HFFc6 (cell line): ENCODE results near the gene TYMS. TPM values are rescaled to one million over a fixed set of nuclear protein-coding genes. Genes with fewer than 3 reads are reported as not detected.

Source experiments
- DNase-seq: peaks from one replicate; pipeline ENCODE4 v3.0.0-alpha.2; 2018
- H3K27ac Mint-ChIP-seq: 2 replicates; pipeline ENCODE4 v1.8.0; 2020; ENCODE audit warnings: mild to moderate bottlenecking, mixed read lengths
- H3K27me3 Mint-ChIP-seq: 2 replicates; pipeline ENCODE4 v1.8.0; 2021; ENCODE audit warnings: mild to moderate bottlenecking, moderate library complexity, mixed read lengths; ENCODE audit not compliant: insufficient read depth
- H3K36me3 Mint-ChIP-seq: 2 replicates; pipeline ENCODE4 v1.8.0; 2021; ENCODE audit warnings: low read depth, mixed read lengths
- H3K4me1 Mint-ChIP-seq: 2 replicates; pipeline ENCODE4 v1.8.0; 2020; ENCODE audit warnings: low read depth, mixed read lengths
- H3K4me3 Mint-ChIP-seq: 2 replicates; pipeline ENCODE4 v1.8.0; 2020; ENCODE audit warnings: mild to moderate bottlenecking, moderate library complexity, mixed read lengths
- H3K9me3 Mint-ChIP-seq: 2 replicates; pipeline ENCODE4 v1.8.0; 2020; ENCODE audit warnings: mild to moderate bottlenecking, mixed read lengths
- total RNA-seq, 6 experiments: library from RNA; stranded (reverse); fragmentation: NEBNext Ultra II Directional; extraction: Animal tissue kit (Norgen Biotek cat#: 25700); gene quantifications; 2 replicates in 1 of 6; 3 replicates in 5 of 6; pipeline ENCODE4 v1.2.3, GENCODE V29; 2021
- TF ChIP-seq, protein P1 (sequence below): fragments of 200-600 bp; sonication (generic); IDR thresholded peaks from 2 replicates; pipeline ENCODE4 v1.5.0; 2021; ENCODE audit warnings: antibody characterized with exemption, mild to moderate bottlenecking

The TYMS gene
- total RNA-seq, 6 experiments from 2014 or later: 88.6 to 179 (median 153) TPM

DNA sequence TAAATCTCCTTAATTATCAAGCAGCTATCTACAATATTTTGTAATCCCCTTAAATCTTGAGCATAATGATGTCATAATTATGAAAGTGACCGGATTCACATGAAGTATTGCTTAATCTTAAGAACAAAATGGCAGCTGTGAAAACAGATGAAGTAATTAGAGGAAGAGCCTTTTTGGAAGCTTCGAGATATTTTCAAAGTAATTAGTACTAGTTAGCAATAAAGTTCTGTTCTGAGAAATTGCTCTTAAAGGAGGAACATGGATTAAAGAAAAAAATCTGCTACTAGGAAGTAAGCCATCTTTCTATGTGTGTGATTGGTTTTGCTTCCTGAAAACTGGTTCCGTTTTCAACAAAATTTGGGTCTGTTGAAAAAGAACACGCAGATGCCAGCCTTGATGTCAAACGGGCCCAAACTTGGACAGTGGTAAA, 42.3 kb upstream of the TYMS start:
- H3K9me3 Mint-ChIP-seq: no peaks in the 10 kb centered on the region
- no peaks in the 10 kb centered on the region for H3K36me3 Mint-ChIP-seq
- H3K27ac Mint-ChIP-seq: no peak overlapping the region
- TF ChIP-seq, protein P1, sequence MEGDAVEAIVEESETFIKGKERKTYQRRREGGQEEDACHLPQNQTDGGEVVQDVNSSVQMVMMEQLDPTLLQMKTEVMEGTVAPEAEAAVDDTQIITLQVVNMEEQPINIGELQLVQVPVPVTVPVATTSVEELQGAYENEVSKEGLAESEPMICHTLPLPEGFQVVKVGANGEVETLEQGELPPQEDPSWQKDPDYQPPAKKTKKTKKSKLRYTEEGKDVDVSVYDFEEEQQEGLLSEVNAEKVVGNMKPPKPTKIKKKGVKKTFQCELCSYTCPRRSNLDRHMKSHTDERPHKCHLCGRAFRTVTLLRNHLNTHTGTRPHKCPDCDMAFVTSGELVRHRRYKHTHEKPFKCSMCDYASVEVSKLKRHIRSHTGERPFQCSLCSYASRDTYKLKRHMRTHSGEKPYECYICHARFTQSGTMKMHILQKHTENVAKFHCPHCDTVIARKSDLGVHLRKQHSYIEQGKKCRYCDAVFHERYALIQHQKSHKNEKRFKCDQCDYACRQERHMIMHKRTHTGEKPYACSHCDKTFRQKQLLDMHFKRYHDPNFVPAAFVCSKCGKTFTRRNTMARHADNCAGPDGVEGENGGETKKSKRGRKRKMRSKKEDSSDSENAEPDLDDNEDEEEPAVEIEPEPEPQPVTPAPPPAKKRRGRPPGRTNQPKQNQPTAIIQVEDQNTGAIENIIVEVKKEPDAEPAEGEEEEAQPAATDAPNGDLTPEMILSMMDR: no peak
- peaks cover 5% of the 10 kb centered on the region; the same call in 1 of the 2 replicates for H3K4me1 Mint-ChIP-seq
- no peak overlapping the region for H3K4me3 Mint-ChIP-seq
- peaks cover 31% of the 10 kb centered on the region for H3K27me3 Mint-ChIP-seq
- no peak for DNase-seq

DNA sequence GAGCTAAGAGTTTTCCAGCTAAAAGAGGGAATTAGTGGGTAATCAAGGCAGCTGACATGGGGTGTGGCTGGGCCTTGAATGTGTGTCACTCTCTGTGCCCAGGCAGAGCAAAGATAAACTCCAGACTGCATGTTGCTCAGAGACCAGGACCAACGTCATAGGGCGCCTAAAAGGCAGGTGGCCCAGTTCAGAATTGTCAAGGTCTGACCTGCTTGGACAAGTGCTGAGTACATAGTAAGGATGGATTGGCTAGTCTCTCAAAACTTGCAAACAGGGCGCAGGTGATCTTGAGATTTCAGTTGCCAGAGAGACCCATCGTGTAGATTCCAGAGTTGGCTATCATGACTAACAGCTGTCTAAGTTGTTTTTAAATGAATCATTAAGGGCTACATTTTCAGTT, 41.7 kb upstream of the TYMS start:
- Mint-ChIP-seq H3K9me3 (no peaks in the 10 kb centered on the region), H3K27me3 (peaks cover 24% of the 10 kb centered on the region), H3K4me3 (no peak overlapping the region), H3K36me3 (no peaks in the 10 kb centered on the region), H3K27ac (no peak overlapping the region), H3K4me1 (peaks cover 5% of the 10 kb centered on the region; the same call in 1 of the 2 replicates)
- TF ChIP-seq, protein P1: no peak
- no peak for DNase-seq

DNA sequence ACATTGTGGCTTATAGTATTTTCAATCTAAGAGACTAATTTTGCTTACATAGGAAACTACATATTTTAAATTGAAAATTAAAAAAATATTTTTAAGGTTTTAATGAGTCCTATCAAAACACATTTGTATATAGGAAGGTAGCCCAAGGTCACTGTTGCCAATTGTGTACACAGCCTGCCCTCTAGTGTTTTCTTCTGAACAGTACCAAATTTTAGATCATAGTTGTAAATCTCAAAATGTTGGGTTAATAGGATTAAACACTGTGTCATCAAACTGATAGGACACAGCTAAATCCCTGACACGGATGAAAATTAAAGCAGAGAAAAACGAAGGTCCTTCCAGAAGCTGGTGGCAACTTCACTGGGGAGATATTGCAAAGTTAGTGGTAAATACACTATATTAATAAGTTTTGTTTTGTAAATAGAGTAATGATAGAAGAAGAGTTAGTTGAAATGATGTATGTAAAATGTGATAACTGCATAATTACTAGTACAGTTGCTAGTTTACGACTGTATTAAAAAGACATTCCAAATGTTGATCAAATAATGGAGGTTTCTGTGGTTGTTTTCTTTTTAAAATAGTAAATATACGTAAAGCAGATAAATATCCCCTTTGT, 41.0 kb upstream of the TYMS start:
- DNase-seq: peak; percentile 30
- TF ChIP-seq, protein P1: peak; percentile 87
- peaks cover 5% of the 10 kb centered on the region; the same call in 1 of the 2 replicates for H3K4me1 Mint-ChIP-seq
- no peak overlapping the region for H3K4me3 Mint-ChIP-seq
- H3K9me3 Mint-ChIP-seq: no peaks in the 10 kb centered on the region
- no peak overlapping the region for H3K27ac Mint-ChIP-seq
- no peaks in the 10 kb centered on the region for H3K36me3 Mint-ChIP-seq
- peaks cover 24% of the 10 kb centered on the region for H3K27me3 Mint-ChIP-seq

DNA sequence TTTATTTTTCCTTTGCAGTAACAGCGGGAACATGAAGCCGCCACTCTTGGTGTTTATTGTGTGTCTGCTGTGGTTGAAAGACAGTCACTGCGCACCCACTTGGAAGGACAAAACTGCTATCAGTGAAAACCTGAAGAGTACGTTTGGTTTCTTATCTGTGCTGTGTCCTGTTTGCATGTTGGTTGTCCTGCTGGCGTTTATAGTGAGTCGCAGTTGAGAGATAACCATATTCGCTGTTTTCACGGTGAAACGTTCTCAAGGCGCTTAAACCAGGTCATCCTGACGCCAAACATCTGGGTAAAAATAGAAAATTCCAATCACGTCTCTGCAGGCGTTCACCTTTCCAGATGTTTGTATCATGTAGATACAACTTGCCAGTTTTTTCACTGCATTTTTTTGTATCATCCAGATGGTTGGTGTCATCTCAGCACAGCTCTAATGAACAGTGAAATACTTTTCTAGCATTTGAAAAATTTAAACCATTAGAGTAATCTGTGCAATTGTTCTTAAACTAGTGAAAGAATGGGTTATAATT, 39.4 kb upstream of the TYMS start:
- H3K9me3 Mint-ChIP-seq: no peaks in the 10 kb centered on the region
- H3K4me1 Mint-ChIP-seq: peaks cover 5% of the 10 kb centered on the region; the same call in 1 of the 2 replicates
- H3K4me3 Mint-ChIP-seq: no peak overlapping the region
- no peaks in the 10 kb centered on the region for H3K36me3 Mint-ChIP-seq
- peaks cover 26% of the 10 kb centered on the region for H3K27me3 Mint-ChIP-seq
- TF ChIP-seq, protein P1: no peak
- DNase-seq: no peak
- H3K27ac Mint-ChIP-seq: no peak overlapping the region

DNA sequence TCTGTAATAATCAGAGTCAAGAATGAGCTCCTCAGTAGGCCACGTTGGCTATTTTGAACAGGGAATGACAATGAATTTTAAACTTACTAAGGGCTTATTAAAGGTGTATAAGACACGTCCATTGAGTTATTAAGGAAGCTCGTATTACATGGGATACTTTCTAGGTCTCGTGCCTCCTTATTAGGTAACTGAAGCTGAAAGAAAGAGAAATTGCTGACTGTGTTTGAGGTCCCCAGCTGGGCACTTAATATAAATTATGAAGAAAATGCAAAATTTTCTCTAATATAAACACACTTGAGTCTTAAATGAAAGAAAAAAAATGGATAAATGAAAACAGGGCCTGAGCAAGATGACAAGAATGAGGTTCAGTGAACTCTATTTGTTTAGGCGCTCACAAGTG, 38.8 kb upstream of the TYMS start:
- H3K27ac Mint-ChIP-seq: no peak overlapping the region
- no peak for DNase-seq

More for the DNA sequence above, 38.8 kb upstream of the TYMS start:
- no peaks in the 10 kb centered on the region for H3K9me3 Mint-ChIP-seq
- H3K4me1 Mint-ChIP-seq: peaks cover 5% of the 10 kb centered on the region; the same call in 1 of the 2 replicates
- no peaks in the 10 kb centered on the region for H3K36me3 Mint-ChIP-seq
- TF ChIP-seq, protein P1: no peak
- no peak overlapping the region for H3K4me3 Mint-ChIP-seq
- peaks cover 21% of the 10 kb centered on the region for H3K27me3 Mint-ChIP-seq
